ENCODE results near the gene WDR82. TPM values are rescaled to one million over a fixed set of nuclear protein-coding genes. Genes with fewer than 3 reads are reported as not detected.

WDR82 gene
- total RNA-seq, 1 donor from 2014 or later, result 93.1 TPM

DNA sequence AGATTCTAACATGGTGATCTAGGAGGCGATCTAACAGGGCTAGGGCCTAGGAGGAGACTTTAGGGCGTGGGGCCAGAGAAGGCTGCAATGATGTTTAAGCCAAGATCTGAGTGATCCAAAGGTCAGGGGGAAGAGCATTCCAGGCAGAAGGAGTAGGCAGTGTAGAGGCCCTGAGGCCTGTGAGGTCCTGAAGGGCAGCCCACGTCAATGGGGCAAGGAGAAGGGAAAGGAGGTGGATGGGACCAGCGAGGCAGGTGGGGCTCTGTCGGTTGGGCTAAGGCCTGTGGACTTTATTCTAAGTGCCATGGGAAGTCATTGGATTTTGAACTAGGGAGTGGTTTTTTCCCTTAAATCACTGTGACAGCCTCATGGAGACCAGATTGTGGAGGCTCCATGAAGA is 27.5 kb upstream of the WDR82 start:
- Mint-ChIP-seq H3K36me3 (ENCODE audit: insufficient read depth) (peaks cover 2% of the 10 kb centered on the region), H3K27ac (peak overlapping the region; percentile 71), H3K4me1 (ENCODE audit: low read depth) (peaks cover 14% of the 10 kb centered on the region), H3K9me3 (ENCODE audit: low read depth) (no peaks in the 10 kb centered on the region), H3K27me3 (peaks cover 8% of the 10 kb centered on the region), H3K4me3 (ENCODE audit: low read depth) (no peak overlapping the region)
- TF ChIP-seq, protein P1, sequence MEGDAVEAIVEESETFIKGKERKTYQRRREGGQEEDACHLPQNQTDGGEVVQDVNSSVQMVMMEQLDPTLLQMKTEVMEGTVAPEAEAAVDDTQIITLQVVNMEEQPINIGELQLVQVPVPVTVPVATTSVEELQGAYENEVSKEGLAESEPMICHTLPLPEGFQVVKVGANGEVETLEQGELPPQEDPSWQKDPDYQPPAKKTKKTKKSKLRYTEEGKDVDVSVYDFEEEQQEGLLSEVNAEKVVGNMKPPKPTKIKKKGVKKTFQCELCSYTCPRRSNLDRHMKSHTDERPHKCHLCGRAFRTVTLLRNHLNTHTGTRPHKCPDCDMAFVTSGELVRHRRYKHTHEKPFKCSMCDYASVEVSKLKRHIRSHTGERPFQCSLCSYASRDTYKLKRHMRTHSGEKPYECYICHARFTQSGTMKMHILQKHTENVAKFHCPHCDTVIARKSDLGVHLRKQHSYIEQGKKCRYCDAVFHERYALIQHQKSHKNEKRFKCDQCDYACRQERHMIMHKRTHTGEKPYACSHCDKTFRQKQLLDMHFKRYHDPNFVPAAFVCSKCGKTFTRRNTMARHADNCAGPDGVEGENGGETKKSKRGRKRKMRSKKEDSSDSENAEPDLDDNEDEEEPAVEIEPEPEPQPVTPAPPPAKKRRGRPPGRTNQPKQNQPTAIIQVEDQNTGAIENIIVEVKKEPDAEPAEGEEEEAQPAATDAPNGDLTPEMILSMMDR (IDR thresholded peaks at IDR 0.05; ENCODE audit: unreplicated experiment), result no peak
- no peak for DNase-seq (ENCODE audit: low spot score, unreplicated experiment)

DNA sequence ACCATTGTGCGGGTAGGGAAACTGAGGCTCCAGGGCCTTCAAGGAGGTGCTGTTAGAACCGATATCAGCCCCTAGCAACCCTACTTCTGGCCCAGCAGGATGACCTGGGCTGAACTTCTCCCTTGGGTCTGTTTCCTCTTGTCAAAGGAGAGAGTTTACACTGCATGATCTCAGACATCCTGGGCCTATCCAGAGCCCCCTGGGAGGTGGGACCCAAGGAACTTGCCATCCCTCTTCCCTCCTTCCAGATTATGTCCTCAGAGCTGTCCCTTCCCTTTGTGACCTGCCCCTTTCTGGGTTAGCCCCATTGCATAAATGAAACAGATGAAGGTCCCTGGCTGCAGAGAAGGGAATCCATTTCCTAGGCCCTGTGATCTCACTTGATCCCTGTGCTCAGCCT is 25.4 kb upstream of the WDR82 start:
- Mint-ChIP-seq H3K36me3 (ENCODE audit: insufficient read depth) (peaks cover 2% of the 10 kb centered on the region), H3K4me1 (ENCODE audit: low read depth) (peaks cover 32% of the 10 kb centered on the region), H3K27ac (no peak overlapping the region), H3K9me3 (ENCODE audit: low read depth) (no peaks in the 10 kb centered on the region), H3K27me3 (peaks cover 8% of the 10 kb centered on the region), H3K4me3 (ENCODE audit: low read depth) (no peak overlapping the region)
- TF ChIP-seq, protein P1 (IDR thresholded peaks at IDR 0.05; ENCODE audit: unreplicated experiment), result no peak
- no peak for DNase-seq (ENCODE audit: low spot score, unreplicated experiment)

DNA sequence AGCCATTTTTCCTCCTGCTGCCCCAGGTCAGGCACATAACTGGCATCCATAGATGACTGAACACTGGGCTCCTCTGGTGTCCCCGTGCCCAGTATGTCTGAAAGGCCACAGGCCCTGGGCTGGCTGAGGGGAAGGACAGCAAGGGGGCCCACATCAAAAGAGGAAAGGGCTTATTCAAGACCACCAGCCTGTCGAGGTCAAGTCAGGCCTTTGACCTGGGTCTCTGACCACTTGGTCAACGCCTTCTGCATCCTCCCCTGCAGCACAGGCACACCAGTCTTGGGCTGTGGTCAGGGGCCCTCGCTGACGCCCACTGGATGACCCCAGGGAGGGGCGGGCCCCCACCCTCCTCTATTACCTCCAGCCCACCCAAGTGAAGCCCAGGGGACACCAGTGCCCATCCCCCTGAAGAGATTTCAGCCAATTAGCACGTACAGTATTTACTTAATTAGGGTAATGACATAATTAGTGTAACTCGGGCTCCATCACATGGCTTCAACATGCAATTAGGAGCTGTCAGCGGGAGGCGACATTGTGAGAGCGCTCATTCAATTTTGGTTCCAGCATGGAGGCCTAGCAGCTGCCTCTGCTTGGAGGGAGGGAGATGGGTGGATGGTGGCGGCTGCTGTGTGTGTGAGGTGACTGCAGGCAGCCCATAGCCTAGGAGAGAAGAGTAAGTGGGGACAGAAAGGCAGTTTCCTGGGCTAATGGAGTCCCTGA is 24.1 kb upstream of the WDR82 start:
- Mint-ChIP-seq H3K36me3 (ENCODE audit: insufficient read depth) (peaks cover 2% of the 10 kb centered on the region), H3K4me1 (ENCODE audit: low read depth) (peaks cover 41% of the 10 kb centered on the region), H3K27ac (no peak overlapping the region), H3K9me3 (ENCODE audit: low read depth) (no peaks in the 10 kb centered on the region), H3K27me3 (peaks cover 8% of the 10 kb centered on the region), H3K4me3 (ENCODE audit: low read depth) (no peak overlapping the region)
- TF ChIP-seq, protein P1 (IDR thresholded peaks at IDR 0.05; ENCODE audit: unreplicated experiment), result no peak
- no peak for DNase-seq (ENCODE audit: low spot score, unreplicated experiment)

DNA sequence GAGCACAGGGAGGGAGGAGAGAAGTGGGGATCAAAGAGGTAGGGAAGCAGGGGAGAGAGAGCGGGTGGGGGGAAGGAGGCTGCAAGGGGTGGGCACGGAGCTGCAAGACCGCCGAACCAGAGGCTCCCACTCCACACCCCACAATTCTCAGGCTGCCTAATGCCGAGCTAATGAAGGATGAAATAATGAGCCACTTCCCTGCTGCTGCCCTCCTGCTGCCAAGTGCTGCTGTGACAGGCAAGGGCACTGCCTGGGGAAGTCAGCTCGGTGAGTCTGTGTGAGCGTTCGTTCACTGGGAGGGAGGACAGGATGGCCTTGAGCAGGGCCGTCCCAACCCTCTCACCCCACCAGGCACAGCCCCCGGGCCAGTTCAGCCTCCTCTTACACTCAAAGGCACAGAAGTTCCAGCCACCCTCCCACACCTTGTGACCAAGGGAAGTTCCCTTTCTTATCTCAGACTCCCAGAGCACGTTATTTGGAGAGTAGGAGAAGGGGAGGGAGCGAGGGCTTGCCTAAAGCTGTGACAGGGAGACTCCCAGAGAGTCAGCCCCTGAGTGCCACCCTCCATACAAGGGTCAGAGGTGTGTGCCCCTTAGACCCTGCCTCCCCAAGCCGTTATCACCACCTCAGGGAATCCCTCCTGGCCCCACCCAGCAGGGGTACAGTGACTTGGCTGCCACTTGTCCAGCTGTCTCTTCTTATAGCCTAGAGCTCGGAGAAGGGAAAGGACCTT is 21.6 kb upstream of the WDR82 start:
- H3K4me1 Mint-ChIP-seq (ENCODE audit: low read depth), result peaks cover 30% of the 10 kb centered on the region
- H3K9me3 Mint-ChIP-seq (ENCODE audit: low read depth), result no peaks in the 10 kb centered on the region
- DNase-seq (ENCODE audit: low spot score, unreplicated experiment), result no peak
- peak overlapping the region; percentile 76 for H3K4me3 Mint-ChIP-seq (ENCODE audit: low read depth)
- no peaks in the 10 kb centered on the region for H3K27me3 Mint-ChIP-seq
- TF ChIP-seq, protein P1 (IDR thresholded peaks at IDR 0.05; ENCODE audit: unreplicated experiment), result peak; percentile 15
- H3K36me3 Mint-ChIP-seq (ENCODE audit: insufficient read depth), result no peaks in the 10 kb centered on the region
- H3K27ac Mint-ChIP-seq, result peak overlapping the region; percentile 49

DNA sequence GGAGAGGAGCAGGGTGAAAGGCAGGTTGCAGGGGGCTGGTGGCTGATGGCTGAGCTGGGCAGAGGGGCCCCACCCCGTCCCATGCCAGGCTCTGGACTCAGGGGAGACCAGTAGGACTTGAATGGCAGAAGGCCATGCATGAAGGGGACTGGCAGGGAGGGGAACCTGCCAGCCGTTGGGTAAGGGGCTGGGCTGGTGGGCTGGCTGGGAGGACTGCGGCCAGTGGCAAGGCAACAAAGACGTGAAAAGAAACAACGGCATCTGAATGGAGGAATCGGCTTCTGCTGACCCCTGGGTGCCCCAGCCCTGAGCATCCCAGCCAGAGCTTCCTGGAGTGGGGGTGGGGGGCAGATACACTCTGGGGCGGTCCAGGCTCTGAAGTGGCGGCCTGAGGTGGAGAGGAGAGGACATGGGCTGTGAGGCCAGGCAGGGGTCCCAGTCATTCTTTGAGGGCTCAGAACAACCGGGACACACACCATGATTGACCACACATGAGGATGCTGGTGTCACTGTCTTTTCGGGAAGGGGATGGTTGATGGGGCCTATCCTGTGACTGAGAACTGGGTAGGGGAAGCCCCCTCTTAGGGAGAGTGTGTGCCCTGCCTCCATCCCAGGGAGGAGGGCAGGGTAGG is 20.9 kb upstream of the WDR82 start:
- H3K4me3 Mint-ChIP-seq (ENCODE audit: low read depth), result peak overlapping the region; percentile 76
- peak overlapping the region; percentile 85 for H3K27ac Mint-ChIP-seq
- no peaks in the 10 kb centered on the region for H3K27me3 Mint-ChIP-seq
- TF ChIP-seq, protein P1 (IDR thresholded peaks at IDR 0.05; ENCODE audit: unreplicated experiment), result no peak
- H3K36me3 Mint-ChIP-seq (ENCODE audit: insufficient read depth), result no peaks in the 10 kb centered on the region
- DNase-seq (ENCODE audit: low spot score, unreplicated experiment), result no peak
- H3K4me1 Mint-ChIP-seq (ENCODE audit: low read depth), result peaks cover 30% of the 10 kb centered on the region
- H3K9me3 Mint-ChIP-seq (ENCODE audit: low read depth), result no peaks in the 10 kb centered on the region

Measured in progenitor cell of endocrine pancreas (in vitro differentiated cells).